Peyer's patch (tissue), 4 donors: ENCODE measurements around the gene PALM3.

ENCODE experiments used
- POLR2A ChIP-seq, 2 donors: fragments of 450-650 bp; IDR thresholded peaks; one replicate each; pipeline ENCODE4 v1.5.1; 2017; ENCODE audit warnings: antibody characterized with exemption in 2 of 2, mild to moderate bottlenecking in 2 of 2, moderate library complexity in 2 of 2
- TF ChIP-seq, protein P1 (sequence below), 6 experiments: fragments of 450-650 bp in 4 of 6; fragments of 200-600 bp in 2 of 6; sonication (generic) in 1 of 6; IDR thresholded peaks; one replicate each; pipeline ENCODE4 v1.5.1; 2017 to 2019; ENCODE audit warnings: antibody characterized with exemption in 6 of 6, mild to moderate bottlenecking in 3 of 6, moderate library complexity in 1 of 6

DNA sequence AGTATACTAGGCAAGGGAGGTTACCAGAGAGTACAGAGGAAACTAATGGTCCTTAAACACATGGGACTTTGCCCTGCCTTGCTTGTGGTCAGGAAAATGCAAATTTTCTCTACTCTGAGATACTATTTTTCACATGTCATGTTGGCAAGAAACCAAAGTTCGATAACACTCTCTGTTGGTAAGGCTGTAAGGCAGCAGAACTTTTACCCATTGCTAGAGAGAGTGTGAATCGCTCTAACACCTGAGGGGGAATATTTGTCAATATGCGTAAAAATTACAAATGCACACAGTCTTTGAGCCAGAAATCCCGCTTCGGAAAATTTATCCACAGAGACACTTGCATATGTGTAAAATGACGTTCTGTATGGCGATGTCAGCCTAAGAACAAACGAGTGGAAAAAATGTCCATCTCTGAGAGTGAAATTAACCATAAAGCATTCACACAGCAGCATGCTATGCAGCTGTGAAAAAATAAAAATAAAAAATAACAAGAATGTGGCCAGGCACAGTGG is 46.3 kb downstream of the PALM3 start:
- TF ChIP-seq, protein P1, sequence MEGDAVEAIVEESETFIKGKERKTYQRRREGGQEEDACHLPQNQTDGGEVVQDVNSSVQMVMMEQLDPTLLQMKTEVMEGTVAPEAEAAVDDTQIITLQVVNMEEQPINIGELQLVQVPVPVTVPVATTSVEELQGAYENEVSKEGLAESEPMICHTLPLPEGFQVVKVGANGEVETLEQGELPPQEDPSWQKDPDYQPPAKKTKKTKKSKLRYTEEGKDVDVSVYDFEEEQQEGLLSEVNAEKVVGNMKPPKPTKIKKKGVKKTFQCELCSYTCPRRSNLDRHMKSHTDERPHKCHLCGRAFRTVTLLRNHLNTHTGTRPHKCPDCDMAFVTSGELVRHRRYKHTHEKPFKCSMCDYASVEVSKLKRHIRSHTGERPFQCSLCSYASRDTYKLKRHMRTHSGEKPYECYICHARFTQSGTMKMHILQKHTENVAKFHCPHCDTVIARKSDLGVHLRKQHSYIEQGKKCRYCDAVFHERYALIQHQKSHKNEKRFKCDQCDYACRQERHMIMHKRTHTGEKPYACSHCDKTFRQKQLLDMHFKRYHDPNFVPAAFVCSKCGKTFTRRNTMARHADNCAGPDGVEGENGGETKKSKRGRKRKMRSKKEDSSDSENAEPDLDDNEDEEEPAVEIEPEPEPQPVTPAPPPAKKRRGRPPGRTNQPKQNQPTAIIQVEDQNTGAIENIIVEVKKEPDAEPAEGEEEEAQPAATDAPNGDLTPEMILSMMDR (IDR thresholded peaks at IDR 0.05) = no peak
- TF ChIP-seq POLR2A (IDR thresholded peaks at IDR 0.05) = no peak
